Choroid plexus epithelial cell (primary cell): ENCODE results near the gene URB1.

Source experiments
- DNase-seq: peaks from one replicate; pipeline ENCODE4 v3.0.0-alpha.2; 2010; ENCODE audit warnings: low read depth
- H3K4me3 ChIP-seq: 2 replicates; pipeline ENCODE4 v1.5.1; 2011; ENCODE audit warnings: low read depth, mild to moderate bottlenecking, control low read depth, low read length, moderate library complexity
- CTCF ChIP-seq: conservative IDR thresholded peaks from 2 replicates; pipeline ENCODE4 v1.5.1; 2011; ENCODE audit warnings: low read depth, mild to moderate bottlenecking, control low read depth, inconsistent platforms, low read length, moderate library complexity

The URB1 gene

GRCh38 chr21:32389337-32390015 lies 3.3 kb downstream of the URB1 start:
- H3K4me3 ChIP-seq, result no peak overlapping the region
- DNase-seq, result peak; percentile 69
- no peak for TF ChIP-seq CTCF

GRCh38 chr21:32388306-32388705 lies 4.5 kb downstream of the URB1 start:
- no peak for TF ChIP-seq CTCF
- H3K4me3 ChIP-seq, result no peak overlapping the region
- DNase-seq, result no peak

GRCh38 chr21:32387151-32387550 lies 5.7 kb downstream of the URB1 start:
- H3K4me3 ChIP-seq, result no peak overlapping the region
- no peak for TF ChIP-seq CTCF
- DNase-seq, result no peak

GRCh38 chr21:32386195-32386870 lies 6.5 kb downstream of the URB1 start:
- H3K4me3 ChIP-seq, result no peak overlapping the region
- DNase-seq, result no peak
- TF ChIP-seq CTCF, result no peak

GRCh38 chr21:32383812-32384211 lies 9.0 kb downstream of the URB1 start:
- no peak for TF ChIP-seq CTCF
- no peak for DNase-seq
- no peak overlapping the region for H3K4me3 ChIP-seq

- peak; percentile 71 for DNase-seq
- H3K4me3 ChIP-seq, result no peak overlapping the region
- no peak for TF ChIP-seq CTCF
Observed at GRCh38 chr21:32382108-32382644, 10.6 kb downstream of the URB1 start.
